ENCODE results near the gene CCDC178. TPM values are rescaled to one million over a fixed set of nuclear protein-coding genes. Genes with fewer than 3 reads are reported as not detected.

Gene CCDC178
- total and polyA plus RNA-seq, 2 of the 4 experiments (the other 2 are of a cell fraction), result not detected

DNA sequence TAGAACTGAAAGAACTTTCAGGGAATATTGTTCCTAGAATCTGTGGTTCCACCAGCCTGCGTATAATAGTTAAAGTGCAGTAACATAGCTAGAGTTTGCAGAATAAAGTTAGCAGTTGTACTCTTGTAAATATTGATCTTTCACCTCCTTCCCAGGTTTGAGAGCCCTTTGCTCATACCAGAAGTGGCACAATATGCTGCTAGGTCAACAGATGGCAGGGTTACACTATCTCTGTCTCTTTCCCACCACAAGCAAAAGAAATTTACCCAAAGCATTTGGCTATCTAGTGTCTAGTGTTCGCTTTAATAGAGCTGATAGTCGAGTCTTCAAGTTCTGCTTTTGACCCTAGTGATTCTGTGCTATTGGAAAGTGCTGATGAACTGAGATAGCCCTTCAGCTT lies 548.7 kb downstream of the CCDC178 start:
- Histone ChIP-seq H2BK5ac (ENCODE audit: low read depth, low read length, poor library complexity, severe bottlenecking) (no peak overlapping the region), H3K14ac (replicated peaks; ENCODE audit: low read depth, low read length) (no peak overlapping the region), H3K23ac (ENCODE audit: low read depth, low read length) (no peak overlapping the region), H3K56ac (ENCODE audit: extremely low read depth, insufficient read depth, low read length) (no peak overlapping the region), H4K8ac (ENCODE audit: low read depth in 2 of 2, low read length in 2 of 2) (no peak overlapping the region), H3K27me3 (ENCODE audit: control insufficient read depth, insufficient read depth, low read length) (no peaks in the 10 kb centered on the region), H2AFZ (replicated peaks; ENCODE audit: low read length, poor library complexity) (no peak overlapping the region), H3K36me3 (ENCODE audit: control insufficient read depth, insufficient read depth, low read length) (no peaks in the 10 kb centered on the region), H3K79me1 (ENCODE audit: low read depth in 1 of 2, low read length in 2 of 2) (no peaks in the 10 kb centered on the region), H3K4me3 (ENCODE audit: insufficient read depth, low read depth, low read length) (no peak overlapping the region), H2BK15ac (ENCODE audit: low read depth, low read length) (no peak overlapping the region), H2AK9ac (replicated peaks; ENCODE audit: low read depth, low read length, poor library complexity) (no peak overlapping the region), H3K4me1 (ENCODE audit: control insufficient read depth, insufficient read depth, low read length) (no peaks in the 10 kb centered on the region), H4K20me1 (ENCODE audit: insufficient read depth, low read length) (no peaks in the 10 kb centered on the region), H2BK120ac (ENCODE audit: low read depth, low read length) (no peak overlapping the region), H4K5ac (ENCODE audit: low read depth, low read length) (no peak overlapping the region), H3K9me3 (ENCODE audit: control insufficient read depth, insufficient read depth, low read length) (no peaks in the 10 kb centered on the region), H3K9me1 (ENCODE audit: insufficient read depth, low read length) (no peaks in the 10 kb centered on the region), H3K18ac (ENCODE audit: low read depth, low read length) (no peak overlapping the region), H3K4me2 (ENCODE audit: low read depth, low read length) (no peak overlapping the region), H3K4ac (ENCODE audit: low read depth, low read length) (no peak overlapping the region), H2AK5ac (ENCODE audit: low read depth, low read length) (no peak overlapping the region), H2BK20ac (ENCODE audit: low read depth, low read length) (no peak overlapping the region), H3K27ac (ENCODE audit: insufficient read depth, low read length) (no peak overlapping the region), H3K9ac (ENCODE audit: low read depth, low read length) (no peak overlapping the region), H4K91ac (ENCODE audit: insufficient read depth, low read depth, low read length) (no peak overlapping the region)
- ATAC-seq (ENCODE audit: low read depth), result no peak
- intact Hi-C loops (cut with micrococcal nuclease), result no loop called here
- in situ Hi-C loops (cut with MboI; ENCODE audit: low sequenced_read_pairs), result no loop called here
- WGBS, 2 experiments (ENCODE audit: extremely low coverage in 2 of 2, insufficient read length in 1 of 2), result no CpG with 5 or more reads among the region's 3 CpGs
- TF ChIP-seq RCOR1 (IDR thresholded peaks at IDR 0.05; ENCODE audit: insufficient replicate concordance, low read length) (no peak), CEBPB (IDR thresholded peaks at IDR 0.05; ENCODE audit: low read depth, low read length) (no peak), MXI1 (IDR thresholded peaks at IDR 0.05; ENCODE audit: borderline replicate concordance, low read depth, low read length) (no peak), CHD1 (IDR thresholded peaks at IDR 0.05; ENCODE audit: low read depth, low read length) (no peak), MAFK (IDR thresholded peaks at IDR 0.05; ENCODE audit: low read depth, low read length) (no peak)
- TF ChIP-seq, protein P1, sequence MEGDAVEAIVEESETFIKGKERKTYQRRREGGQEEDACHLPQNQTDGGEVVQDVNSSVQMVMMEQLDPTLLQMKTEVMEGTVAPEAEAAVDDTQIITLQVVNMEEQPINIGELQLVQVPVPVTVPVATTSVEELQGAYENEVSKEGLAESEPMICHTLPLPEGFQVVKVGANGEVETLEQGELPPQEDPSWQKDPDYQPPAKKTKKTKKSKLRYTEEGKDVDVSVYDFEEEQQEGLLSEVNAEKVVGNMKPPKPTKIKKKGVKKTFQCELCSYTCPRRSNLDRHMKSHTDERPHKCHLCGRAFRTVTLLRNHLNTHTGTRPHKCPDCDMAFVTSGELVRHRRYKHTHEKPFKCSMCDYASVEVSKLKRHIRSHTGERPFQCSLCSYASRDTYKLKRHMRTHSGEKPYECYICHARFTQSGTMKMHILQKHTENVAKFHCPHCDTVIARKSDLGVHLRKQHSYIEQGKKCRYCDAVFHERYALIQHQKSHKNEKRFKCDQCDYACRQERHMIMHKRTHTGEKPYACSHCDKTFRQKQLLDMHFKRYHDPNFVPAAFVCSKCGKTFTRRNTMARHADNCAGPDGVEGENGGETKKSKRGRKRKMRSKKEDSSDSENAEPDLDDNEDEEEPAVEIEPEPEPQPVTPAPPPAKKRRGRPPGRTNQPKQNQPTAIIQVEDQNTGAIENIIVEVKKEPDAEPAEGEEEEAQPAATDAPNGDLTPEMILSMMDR (conservative IDR thresholded peaks at IDR 0.05; ENCODE audit: low read depth, low read length), result no peak
- ChIA-PET POLR2A (ENCODE audit: unreplicated experiment) (no interaction called here), CTCF (no interaction called here)
- dilution Hi-C loops (cut with HindIII; ENCODE audit: low sequenced_read_pairs, unreplicated experiment), result no loop called here
- no TSS peak for BruUV-seq (replicated peaks)
- DNase-seq, result no peak
